Cortex of kidney (tissue), 1 donor: ENCODE results near the gene BABAM2.

Experiments
- DNase-seq: peaks from one replicate; lab custom pipeline; 2025; lab: John Stamatoyannopoulos, UW

BABAM2 gene

GRCh38 chr2:27911458-27912210, 21.1 kb downstream of the BABAM2 start:
- no peak for DNase-seq

GRCh38 chr2:27912512-27912911, 22.0 kb downstream of the BABAM2 start:
- DNase-seq, result no peak

GRCh38 chr2:27914041-27914804, 23.7 kb downstream of the BABAM2 start:
- no peak for DNase-seq

DNA sequence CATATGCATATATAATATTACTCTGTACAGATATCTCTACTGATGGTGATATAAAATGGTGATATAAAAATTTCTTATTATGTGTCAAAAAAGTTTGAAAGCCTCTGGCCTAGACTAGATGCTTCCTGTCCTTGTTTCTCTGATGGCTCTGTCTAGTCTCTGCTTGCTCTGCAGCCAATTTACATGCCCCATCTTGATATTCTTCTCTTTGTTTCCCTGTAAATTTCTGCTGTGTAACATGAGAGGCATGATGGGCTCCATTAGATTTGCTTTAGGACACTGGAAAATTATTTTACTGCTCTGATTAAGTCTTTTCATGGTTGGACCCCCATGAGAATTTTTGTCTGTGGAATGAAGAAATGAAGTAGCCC, 24.3 kb downstream of the BABAM2 start:
- no peak for DNase-seq

GRCh38 chr2:27915191-27915590, 24.7 kb downstream of the BABAM2 start:
- no peak for DNase-seq

GRCh38 chr2:27915874-27916273, 25.3 kb downstream of the BABAM2 start:
- DNase-seq, result no peak

DNA sequence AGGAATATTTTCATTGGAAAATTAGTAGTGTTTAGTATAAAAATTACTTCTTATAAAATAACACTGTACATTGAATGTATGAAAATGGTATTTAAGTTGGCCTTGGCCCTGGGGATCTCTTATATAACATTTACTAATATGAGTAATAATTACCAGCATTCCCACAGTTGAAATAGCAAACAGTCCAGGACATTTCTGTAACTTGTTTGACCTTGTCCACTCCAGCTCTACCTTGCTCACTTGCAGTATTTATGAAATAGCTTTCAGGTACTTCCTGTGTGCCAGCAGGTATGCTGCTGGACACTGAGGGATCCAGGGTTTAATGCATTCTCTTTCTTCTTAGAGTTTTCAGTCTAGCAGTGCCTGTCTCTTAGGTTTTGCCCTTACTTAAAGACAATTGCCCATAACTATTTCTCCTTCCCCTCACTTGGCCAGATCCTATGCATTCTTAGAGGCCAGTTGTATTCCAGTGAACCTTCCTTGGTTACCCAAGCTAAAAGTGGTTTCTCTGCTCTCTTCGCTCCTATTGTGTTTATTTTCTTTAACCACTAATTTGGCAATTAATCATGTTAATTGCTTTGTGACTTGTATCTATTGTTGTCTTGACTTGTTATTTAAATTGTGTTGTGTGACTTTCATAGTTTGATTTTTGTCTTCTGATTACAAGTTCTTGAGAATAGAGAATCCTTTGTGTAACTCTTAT, 25.9 kb downstream of the BABAM2 start:
- no peak for DNase-seq

- DNase-seq, result no peak
These were observed 29.8 kb downstream of the BABAM2 start for GRCh38 chr2:27920148-27920885.

DNA sequence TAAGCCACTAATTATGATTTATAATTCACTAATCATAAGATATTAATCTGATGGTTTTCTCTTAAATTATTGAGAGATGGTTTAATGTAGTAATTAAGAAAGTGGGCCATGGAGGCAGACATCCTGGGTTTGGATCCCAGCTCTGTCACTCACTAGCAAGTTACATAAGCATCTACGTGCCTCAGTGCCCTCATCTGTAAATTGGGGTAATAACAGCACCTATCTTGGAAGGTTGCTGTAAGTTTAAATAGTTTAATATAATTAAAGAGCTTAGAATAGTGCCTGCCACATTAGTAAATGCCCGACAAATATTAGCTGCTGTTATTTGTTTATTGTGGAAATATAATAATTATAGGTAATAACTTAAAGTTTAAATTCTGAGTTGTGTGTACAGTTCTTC, 30.9 kb downstream of the BABAM2 start:
- no peak for DNase-seq

GRCh38 chr2:27921880-27922547, 31.5 kb downstream of the BABAM2 start:
- DNase-seq, result no peak

GRCh38 chr2:27922842-27923241, 32.3 kb downstream of the BABAM2 start:
- DNase-seq, result no peak

GRCh38 chr2:27925766-27926472, 35.4 kb downstream of the BABAM2 start:
- no peak for DNase-seq

- no peak for DNase-seq
These were observed 39.5 kb downstream of the BABAM2 start for GRCh38 chr2:27929916-27930486.

- no peak for DNase-seq
These were observed 40.9 kb downstream of the BABAM2 start for GRCh38 chr2:27931361-27931950.

- DNase-seq, result no peak
These were observed 41.9 kb downstream of the BABAM2 start for GRCh38 chr2:27932396-27932795.

- DNase-seq, result no peak
These were observed 44.5 kb downstream of the BABAM2 start for GRCh38 chr2:27935026-27935425.

DNA sequence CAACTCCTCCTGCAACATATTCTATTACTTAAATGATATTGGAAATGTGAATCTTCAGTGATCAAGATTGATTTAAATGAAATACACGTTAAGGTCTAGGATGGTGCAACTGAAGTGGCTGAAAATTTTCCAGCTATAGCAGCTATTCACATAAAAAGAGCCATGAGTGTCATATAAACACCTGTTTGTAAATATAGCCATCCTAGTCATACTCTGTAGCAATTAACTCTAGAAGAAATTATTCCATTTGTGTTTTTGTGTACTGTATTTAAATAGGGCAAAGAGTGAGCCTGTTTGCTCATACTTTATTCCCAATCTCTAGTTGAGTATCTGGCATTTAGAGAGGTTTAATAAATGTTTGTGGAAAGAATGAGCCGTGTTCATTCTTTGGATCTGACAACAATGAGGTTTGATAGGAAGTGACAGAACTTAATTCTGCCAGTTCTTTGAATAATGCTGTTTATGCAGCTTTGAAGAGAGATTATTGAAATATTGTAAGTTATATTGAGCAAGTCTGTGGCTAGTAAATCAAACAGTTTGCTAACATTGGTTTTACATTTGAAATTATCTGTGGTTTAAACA, 49.7 kb downstream of the BABAM2 start:
- DNase-seq, result no peak

DNA sequence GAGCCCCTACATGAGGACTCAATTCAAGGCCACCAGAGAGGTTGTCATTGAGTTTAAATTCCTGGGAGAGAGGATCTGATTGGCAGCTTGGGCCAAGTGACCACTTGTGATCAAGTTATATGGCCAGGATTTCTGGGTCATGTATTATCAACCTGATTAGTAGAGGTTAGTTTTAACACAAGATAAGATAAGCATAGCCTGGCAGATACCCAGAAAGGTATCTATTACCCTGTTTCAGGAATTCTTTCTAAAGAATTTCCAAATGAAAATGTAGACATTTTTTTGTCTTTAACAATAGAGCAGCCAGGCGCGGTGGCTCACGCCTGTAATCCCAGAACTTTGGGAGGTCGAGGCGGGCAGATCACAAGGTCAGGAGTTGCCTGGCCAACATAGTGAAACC, 50.5 kb downstream of the BABAM2 start:
- no peak for DNase-seq

- DNase-seq, result no peak
These were observed 52.4 kb downstream of the BABAM2 start for GRCh38 chr2:27942612-27943547.
